ENCODE results near the gene TMEM259.

Gene TMEM259

DNA sequence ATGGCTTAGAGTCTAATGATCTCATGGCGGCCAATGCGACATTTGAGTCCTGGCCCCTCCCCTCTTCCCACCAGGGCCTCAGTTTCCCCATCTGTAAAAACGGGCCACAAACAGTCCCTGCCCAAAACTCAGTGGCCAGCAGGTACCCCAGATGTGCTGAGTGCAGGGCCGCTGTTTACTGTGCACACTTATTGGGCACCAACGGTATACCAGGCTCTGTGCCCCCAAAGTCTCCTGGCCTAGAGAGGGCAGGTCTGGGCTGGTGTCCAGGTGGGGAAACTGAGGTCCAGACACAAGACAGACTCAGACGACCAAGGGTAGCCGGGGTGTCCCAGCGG lies 60.4 kb downstream of the TMEM259 start:
- DNase-seq (ENCODE audit: low read depth): no peak

GRCh38 chr19:960020-960419 lies 60.9 kb downstream of the TMEM259 start:
- no peak for DNase-seq (ENCODE audit: low read depth)
